T47D (cell line): ENCODE results near the gene CD79A.

ENCODE experiments used
- DNase-seq, 2 experiments: peaks; one replicate each; pipeline versions ENCODE4 v3.0.0 to v3.0.0-alpha.2; 2011 to 2012; ENCODE audit warnings: low read depth in 1 of 2, low spot score in 1 of 2
- JUND ChIP-seq: IDR thresholded peaks from 2 replicates; pipeline ENCODE4 v1.6.1; 2012; ENCODE audit warnings: low read depth
- in situ Hi-C: cut with HindIII; loops from 2 replicates; pipeline ENCODE4 v1.10.0; 2016; ENCODE audit warnings: low sequenced_read_pairs, low pct_unique_long_range_greater_than_20kb

The CD79A gene

GRCh38 chr19:41876847-41877832 is at the start of gene CD79A:
TSS of gene CD79A (plus strand) at chr19:41877279. CDS start at chr19:41877305, 26 bp downstream.
- in situ Hi-C loops = no loop called here
- TF ChIP-seq JUND = no peak
- DNase-seq = no peak

- no peak for TF ChIP-seq JUND
- in situ Hi-C loops = no loop called here
- no peak for DNase-seq
Observed at GRCh38 chr19:41837981-41838708, 38.9 kb upstream of the CD79A start.

DNA sequence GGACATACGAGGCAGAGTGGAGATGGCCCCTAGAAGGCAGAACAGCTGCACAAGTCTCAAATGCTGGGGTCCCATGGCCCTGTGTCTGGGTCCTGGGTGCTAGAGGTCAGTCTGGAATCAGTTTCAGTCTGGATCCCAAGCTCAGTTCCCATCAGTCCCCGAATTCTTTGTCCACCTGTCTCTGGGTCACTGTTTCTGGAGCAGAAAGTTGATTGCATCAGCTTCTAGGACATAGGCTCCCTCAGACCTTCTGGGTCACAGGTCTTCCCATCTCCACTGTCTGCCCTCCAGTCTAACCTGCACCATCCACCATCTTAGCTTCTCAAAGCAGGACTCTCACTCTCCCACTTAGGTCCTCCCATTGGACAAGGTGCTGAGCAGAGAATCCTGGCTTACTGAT is 37.9 kb upstream of the CD79A start:
- no peak for TF ChIP-seq JUND
- no peak for DNase-seq
- in situ Hi-C loops = no loop called here

DNA sequence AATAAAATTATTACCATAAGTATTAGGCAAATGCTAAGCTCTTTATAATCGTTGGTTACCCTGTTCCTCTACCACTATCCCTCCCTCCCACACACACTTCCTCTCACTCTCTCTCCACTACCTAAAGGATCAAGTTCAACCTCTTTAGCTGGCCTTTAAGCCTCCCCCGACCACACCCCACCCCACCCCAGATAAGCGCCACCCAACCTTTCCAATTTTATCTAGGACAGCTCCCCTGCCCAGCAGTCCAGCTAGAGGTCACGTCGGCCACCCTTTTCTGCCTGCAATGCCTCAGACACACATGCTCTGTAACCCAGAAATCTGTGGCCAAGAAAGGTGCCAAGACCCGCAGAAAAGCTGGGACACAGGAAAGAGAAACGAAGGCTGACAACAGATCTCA is 33.7 kb upstream of the CD79A start:
- in situ Hi-C loops = no loop called here
- no peak for DNase-seq
- no peak for TF ChIP-seq JUND

DNA sequence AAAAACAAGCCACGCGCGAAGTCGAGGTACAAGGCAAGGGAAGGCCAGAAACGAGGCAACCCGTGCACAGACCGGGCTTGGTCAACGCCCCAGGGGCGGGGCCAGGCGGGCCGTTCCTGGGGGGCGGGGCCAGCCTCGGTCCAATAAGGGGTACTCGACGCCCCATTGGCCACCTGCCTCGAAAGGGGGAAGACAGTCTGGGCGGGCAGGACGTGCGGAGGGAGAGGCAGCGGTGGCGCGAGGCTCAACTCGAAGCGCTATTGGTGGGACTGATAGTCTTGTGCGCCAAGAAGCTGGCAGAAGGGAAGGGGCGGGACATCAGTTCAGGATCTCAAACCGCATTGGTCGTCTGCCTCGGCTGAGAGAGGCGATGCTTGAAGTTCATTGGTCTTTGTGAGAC is 32.5 kb upstream of the CD79A start, which contains the start of gene LYPD4:
Gene LYPD4, minus strand, starts transcription at position 83 of the 400 bp plus-strand sequence. CDS start 5,398 bp downstream, outside the sequence.
- in situ Hi-C loops = no loop called here
- peak in 1 of 2 experiments; percentile 54 for DNase-seq
- no peak for TF ChIP-seq JUND

DNA sequence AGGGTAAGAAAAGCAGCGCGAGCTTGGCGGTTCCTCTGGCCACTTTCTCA is 32.3 kb upstream of the CD79A start, which contains the start of gene DMRTC2:
Gene DMRTC2, plus strand, starts transcription at position 42 of the 50 bp plus-strand sequence. CDS start 2,387 bp downstream, outside the sequence.
- DNase-seq = no peak
- in situ Hi-C loops = no loop called here
- no peak for TF ChIP-seq JUND

- TF ChIP-seq JUND = no peak
- peak; percentile 41 to 87 for DNase-seq
- in situ Hi-C loops = no loop called here
Observed at GRCh38 chr19:41845051-41845590, 32.0 kb upstream of the CD79A start.

- in situ Hi-C loops = no loop called here
- no peak for DNase-seq
- no peak for TF ChIP-seq JUND
Observed at GRCh38 chr19:41847351-41848105, 29.6 kb upstream of the CD79A start.

DNA sequence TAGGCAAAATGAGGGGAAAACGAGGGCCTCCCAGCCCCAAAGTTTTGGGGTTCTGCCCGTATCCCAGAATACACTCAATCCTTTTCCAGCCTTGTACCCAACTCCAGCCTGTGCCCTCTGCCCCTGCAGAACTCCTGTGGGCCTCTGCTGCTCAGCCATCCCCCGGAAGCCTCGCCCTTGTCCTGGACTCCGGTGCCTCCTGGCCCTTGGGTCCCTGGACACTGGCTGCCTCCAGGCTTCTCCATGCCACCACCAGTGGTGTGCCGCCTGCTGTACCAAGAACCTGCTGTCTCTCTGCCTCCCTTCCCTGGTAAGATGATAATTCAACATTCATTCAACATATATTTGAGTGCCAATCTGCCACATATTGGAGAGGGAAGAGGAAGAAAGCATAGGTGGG is 28.4 kb upstream of the CD79A start:
- no peak for DNase-seq
- TF ChIP-seq JUND = no peak
- in situ Hi-C loops = no loop called here

DNA sequence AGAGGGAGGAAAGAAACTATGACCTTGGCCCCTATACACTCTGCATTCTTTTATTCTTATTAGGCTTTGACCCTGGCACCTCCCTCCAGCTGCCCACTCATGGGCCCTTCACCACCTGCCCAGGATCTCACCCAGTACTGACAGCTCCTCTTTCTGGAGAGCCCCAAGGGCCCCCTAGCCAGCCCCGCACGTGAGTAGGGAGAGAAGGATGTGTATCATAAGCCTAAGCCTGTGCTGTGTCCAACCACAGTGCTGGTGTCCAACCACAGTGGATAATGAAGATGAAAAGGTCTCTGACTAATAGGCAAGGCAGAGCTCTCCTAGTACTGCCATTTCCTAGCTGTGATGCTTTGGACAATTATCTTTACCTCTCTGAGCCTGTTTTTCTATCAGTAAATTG is 28.0 kb upstream of the CD79A start:
- DNase-seq = no peak
- no peak for TF ChIP-seq JUND
- in situ Hi-C loops = no loop called here

DNA sequence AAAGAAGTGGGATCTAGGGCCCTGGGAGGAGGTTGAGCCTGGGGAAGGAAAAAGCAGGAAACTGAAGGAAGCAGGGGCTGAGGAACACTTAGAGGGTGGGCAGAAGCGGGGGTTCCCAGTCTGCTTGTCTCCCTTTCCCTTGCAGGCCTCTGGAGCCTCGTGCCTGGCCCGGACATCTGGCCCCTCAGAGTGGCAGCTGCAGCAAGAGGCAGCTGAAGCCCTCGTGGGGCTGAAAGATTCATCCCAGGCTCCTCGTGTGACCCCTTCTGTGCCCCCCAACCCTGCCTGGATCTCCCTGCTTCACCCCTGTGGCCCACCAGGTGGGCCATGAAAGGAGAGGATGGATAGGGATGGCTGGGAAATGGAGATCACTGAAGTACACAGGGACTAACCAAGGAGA is 26.7 kb upstream of the CD79A start:
- TF ChIP-seq JUND = no peak
- DNase-seq = no peak
- in situ Hi-C loops = no loop called here

GRCh38 chr19:41851456-41851855 is 25.6 kb upstream of the CD79A start:
- DNase-seq = no peak
- in situ Hi-C loops = no loop called here
- TF ChIP-seq JUND = no peak

GRCh38 chr19:41853344-41853743 is 23.7 kb upstream of the CD79A start:
- TF ChIP-seq JUND = no peak
- no peak for DNase-seq
- in situ Hi-C loops = no loop called here
